Measurements from ENCODE around the gene NEK6.
A peak's percentile ranks its signal among the peaks of the same experiment; 100 is the strongest.

DNA sequence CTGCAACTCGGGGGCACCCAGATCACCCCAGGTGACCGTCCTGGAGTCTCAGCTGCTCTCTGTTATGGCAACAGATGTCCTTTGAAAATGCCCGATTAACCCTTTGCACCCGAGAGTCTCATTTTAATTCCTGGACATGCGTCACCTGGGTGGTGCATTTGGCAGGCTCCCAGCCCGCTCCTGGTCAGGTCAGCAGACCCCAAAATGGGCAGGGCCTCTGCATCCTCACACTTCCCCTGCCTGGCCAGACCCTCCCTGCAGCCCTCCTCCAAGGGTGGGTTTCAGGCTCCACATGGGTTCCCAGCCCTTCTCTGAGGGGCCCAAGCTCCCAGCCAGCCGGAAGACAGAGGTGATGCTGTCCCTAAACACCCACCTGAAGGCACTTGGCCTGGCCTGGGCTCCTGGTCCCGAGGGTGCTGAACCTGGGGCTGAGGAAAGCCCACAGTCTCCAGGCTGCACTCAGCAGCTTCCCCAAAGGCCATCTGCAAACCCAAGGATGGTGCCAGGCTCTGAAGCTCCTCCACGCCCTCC, 88.1 kb downstream of the NEK6 start:
- TF ChIP-seq POLR2A (IDR thresholded peaks at IDR 0.05; ENCODE audit: low read depth, low read length), result no peak
- TF ChIP-seq POLR2AphosphoS5 (IDR thresholded peaks at IDR 0.05; ENCODE audit: low read length), result peak; percentile 27; the same call in 1 of the 2 replicates
- TF ChIP-seq SREBF1 (IDR thresholded peaks at IDR 0.05; ENCODE audit: low read length), result no peak
- TF ChIP-seq, protein P1, sequence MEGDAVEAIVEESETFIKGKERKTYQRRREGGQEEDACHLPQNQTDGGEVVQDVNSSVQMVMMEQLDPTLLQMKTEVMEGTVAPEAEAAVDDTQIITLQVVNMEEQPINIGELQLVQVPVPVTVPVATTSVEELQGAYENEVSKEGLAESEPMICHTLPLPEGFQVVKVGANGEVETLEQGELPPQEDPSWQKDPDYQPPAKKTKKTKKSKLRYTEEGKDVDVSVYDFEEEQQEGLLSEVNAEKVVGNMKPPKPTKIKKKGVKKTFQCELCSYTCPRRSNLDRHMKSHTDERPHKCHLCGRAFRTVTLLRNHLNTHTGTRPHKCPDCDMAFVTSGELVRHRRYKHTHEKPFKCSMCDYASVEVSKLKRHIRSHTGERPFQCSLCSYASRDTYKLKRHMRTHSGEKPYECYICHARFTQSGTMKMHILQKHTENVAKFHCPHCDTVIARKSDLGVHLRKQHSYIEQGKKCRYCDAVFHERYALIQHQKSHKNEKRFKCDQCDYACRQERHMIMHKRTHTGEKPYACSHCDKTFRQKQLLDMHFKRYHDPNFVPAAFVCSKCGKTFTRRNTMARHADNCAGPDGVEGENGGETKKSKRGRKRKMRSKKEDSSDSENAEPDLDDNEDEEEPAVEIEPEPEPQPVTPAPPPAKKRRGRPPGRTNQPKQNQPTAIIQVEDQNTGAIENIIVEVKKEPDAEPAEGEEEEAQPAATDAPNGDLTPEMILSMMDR (IDR thresholded peaks at IDR 0.05 in 2 of 3, conservative IDR thresholded peaks at IDR 0.05 in 1 of 3; ENCODE audit: control insufficient read depth in 2 of 3, extremely low read depth in 1 of 3, insufficient read depth in 1 of 3, low read depth in 3 of 3, low read length in 3 of 3), result no peak
- TF ChIP-seq, protein P2, sequence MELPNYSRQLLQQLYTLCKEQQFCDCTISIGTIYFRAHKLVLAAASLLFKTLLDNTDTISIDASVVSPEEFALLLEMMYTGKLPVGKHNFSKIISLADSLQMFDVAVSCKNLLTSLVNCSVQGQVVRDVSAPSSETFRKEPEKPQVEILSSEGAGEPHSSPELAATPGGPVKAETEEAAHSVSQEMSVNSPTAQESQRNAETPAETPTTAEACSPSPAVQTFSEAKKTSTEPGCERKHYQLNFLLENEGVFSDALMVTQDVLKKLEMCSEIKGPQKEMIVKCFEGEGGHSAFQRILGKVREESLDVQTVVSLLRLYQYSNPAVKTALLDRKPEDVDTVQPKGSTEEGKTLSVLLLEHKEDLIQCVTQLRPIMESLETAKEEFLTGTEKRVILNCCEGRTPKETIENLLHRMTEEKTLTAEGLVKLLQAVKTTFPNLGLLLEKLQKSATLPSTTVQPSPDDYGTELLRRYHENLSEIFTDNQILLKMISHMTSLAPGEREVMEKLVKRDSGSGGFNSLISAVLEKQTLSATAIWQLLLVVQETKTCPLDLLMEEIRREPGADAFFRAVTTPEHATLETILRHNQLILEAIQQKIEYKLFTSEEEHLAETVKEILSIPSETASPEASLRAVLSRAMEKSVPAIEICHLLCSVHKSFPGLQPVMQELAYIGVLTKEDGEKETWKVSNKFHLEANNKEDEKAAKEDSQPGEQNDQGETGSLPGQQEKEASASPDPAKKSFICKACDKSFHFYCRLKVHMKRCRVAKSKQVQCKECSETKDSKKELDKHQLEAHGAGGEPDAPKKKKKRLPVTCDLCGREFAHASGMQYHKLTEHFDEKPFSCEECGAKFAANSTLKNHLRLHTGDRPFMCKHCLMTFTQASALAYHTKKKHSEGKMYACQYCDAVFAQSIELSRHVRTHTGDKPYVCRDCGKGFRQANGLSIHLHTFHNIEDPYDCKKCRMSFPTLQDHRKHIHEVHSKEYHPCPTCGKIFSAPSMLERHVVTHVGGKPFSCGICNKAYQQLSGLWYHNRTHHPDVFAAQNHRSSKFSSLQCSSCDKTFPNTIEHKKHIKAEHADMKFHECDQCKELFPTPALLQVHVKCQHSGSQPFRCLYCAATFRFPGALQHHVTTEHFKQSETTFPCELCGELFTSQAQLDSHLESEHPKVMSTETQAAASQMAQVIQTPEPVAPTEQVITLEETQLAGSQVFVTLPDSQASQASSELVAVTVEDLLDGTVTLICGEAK (IDR thresholded peaks at IDR 0.05; ENCODE audit: borderline replicate concordance), result no peak
- no peak for TF ChIP-seq CEBPB (IDR thresholded peaks at IDR 0.05; ENCODE audit: borderline replicate concordance in 1 of 2, low read depth in 2 of 2, low read length in 2 of 2)
- no peak for TF ChIP-seq BACH1 (IDR thresholded peaks at IDR 0.05; ENCODE audit: borderline replicate concordance)
- TF ChIP-seq, protein P3, sequence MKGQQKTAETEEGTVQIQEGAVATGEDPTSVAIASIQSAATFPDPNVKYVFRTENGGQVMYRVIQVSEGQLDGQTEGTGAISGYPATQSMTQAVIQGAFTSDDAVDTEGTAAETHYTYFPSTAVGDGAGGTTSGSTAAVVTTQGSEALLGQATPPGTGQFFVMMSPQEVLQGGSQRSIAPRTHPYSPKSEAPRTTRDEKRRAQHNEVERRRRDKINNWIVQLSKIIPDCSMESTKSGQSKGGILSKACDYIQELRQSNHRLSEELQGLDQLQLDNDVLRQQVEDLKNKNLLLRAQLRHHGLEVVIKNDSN (IDR thresholded peaks at IDR 0.05; ENCODE audit: borderline replicate concordance, extremely low read length, insufficient read depth, low read depth, low read length), result no peak
- TF ChIP-seq NRF1 (conservative IDR thresholded peaks at IDR 0.05; ENCODE audit: low read depth, low read length), result no peak
- TF ChIP-seq RFX5 (IDR thresholded peaks at IDR 0.05; ENCODE audit: low read depth, low read length), result no peak
- TF ChIP-seq SIN3A (IDR thresholded peaks at IDR 0.05; ENCODE audit: low read depth, low read length), result no peak
- no peak for TF ChIP-seq ATF2 (IDR thresholded peaks at IDR 0.05; ENCODE audit: low read length)

All from GM12878 (cell line).